OCI-LY3 (cell line): Measurements from ENCODE around the gene RAB25.

ENCODE experiments used
- H2AFZ ChIP-seq: fragments of 200-600, 300-600 bp; shearing (Covaris generic); 2 replicates; pipeline ENCODE4 v1.6.0; 2014; ENCODE audit warnings: antibody characterized with exemption, low read depth, low read length
- H3K27ac ChIP-seq: fragments of 200-600, 300-600 bp; sonication (generic); 2 replicates; pipeline ENCODE4 v1.5.1; 2014; ENCODE audit warnings: mild to moderate bottlenecking, low read length, moderate library complexity, mixed read lengths
- H3K27me3 ChIP-seq: fragments of 200-600, 300-600 bp; sonication (generic); 2 replicates; pipeline ENCODE4 v1.6.1; 2014; ENCODE audit warnings: low read depth, low read length, mixed read lengths
- H3K36me3 ChIP-seq: fragments of 200-600, 300-600 bp; sonication (generic); replicated peaks from 2 replicates; pipeline ENCODE3; 2014; ENCODE audit warnings: low read depth, low read length, mixed read lengths
- H3K4me1 ChIP-seq: fragments of 300-600, 200-600 bp; sonication (generic); 2 replicates; pipeline ENCODE4 v1.6.1; 2014; ENCODE audit warnings: low read length, mixed read lengths
- H3K4me2 ChIP-seq: fragments of 200-600, 300-600 bp; sonication (generic); 2 replicates; pipeline ENCODE4 v1.6.1; 2014; ENCODE audit warnings: low read length, mixed read lengths
- H3K4me3 ChIP-seq: fragments of 300-600, 200-600 bp; sonication (generic); 2 replicates; pipeline ENCODE4 v1.5.1; 2014; ENCODE audit warnings: antibody characterized with exemption, mild to moderate bottlenecking, low read length, moderate library complexity
- H3K79me2 ChIP-seq: fragments of 300-600, 200-600 bp; shearing (Covaris generic); 2 replicates; pipeline ENCODE4 v1.6.1; 2014; ENCODE audit warnings: mild to moderate bottlenecking, low read length, mixed read lengths
- H3K9ac ChIP-seq: fragments of 300-600, 200-600 bp; shearing (Covaris generic); 2 replicates; pipeline ENCODE4 v1.6.0; 2014; ENCODE audit warnings: mild to moderate bottlenecking, low read length, moderate library complexity
- H3K9me3 ChIP-seq: fragments of 200-600, 300-600 bp; shearing (Covaris generic); 2 replicates; pipeline ENCODE4 v1.6.1; 2014; ENCODE audit warnings: low read length, mixed read lengths; ENCODE audit not compliant: insufficient read depth
- H4K20me1 ChIP-seq: fragments of 200-600, 300-600 bp; sonication (generic); 2 replicates; pipeline ENCODE4 v1.6.1; 2016; ENCODE audit warnings: low read length, mixed read lengths; ENCODE audit not compliant: insufficient read depth
- EZH2phosphoT487 ChIP-seq: fragments of 200-600 bp; shearing (Covaris generic); IDR thresholded peaks from 2 replicates; pipeline ENCODE4 v1.6.1; 2018; ENCODE audit warnings: antibody characterized with exemption, mixed run types, low read depth
- TF ChIP-seq, protein P1 (sequence below): fragments of 200-600, 300-600 bp; sonication (generic); IDR thresholded peaks from 2 replicates; pipeline ENCODE4 v1.5.1; 2014; ENCODE audit warnings: antibody characterized with exemption, low read length, low read depth

The RAB25 gene

DNA sequence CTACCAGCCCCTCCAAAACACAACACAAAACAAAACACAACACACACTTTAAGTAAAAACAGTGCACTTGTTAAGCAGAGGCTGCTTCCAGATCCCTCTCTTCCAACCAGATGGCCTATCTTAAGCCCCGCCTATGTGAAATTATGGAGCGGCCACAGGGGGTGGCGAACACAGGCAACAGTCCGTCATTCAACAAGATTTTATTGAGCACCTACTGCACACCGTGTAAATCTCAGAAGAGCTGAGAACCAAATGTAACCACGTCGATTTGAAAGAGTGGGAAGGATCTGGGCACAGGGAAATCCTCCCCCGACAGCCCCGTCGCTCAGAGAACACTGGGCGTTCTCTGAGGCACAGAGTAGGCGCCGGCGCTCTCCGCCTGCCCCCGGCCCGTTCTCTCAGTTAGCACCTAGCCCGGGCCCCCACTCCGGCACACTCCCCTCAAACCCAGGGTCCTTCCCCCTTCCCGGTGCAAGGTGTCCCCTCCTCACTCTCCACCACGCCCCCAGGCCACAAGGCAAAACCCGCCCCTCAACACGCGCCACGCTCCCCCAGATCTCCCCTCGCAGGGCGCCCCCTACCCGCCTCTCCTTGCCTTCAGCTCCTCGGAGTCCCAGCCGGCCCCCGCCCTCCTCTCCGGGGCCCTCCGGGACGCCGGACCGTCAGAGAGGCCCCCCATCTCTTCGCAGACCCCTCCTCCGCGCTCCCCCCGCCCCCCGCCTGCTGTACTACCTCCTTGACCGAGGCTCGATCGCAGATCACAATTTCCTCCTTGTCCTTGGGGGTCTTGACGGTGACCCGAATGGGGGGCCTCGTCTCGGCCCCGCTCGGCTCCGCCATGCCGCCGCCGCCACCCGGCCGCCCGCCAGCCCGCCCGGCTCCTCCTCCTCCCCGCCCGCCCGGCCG, 7.8 kb upstream of the RAB25 start:
- Histone ChIP-seq H3K79me2 (peaks cover 21% of the 10 kb centered on the region), H3K27ac (peak overlapping the region; percentile 43), H3K4me2 (peak overlapping the region; percentile 77), H4K20me1 (no peaks in the 10 kb centered on the region), H3K36me3 (peaks cover 15% of the 10 kb centered on the region), H3K27me3 (no peaks in the 10 kb centered on the region), H3K9ac (peak overlapping the region; percentile 62), H3K4me1 (peaks cover 12% of the 10 kb centered on the region), H3K4me3 (peak overlapping the region; percentile 86), H3K9me3 (no peaks in the 10 kb centered on the region), H2AFZ (peak overlapping the region; percentile 48; the same call in 1 of the 2 replicates)
- TF ChIP-seq, protein P1, sequence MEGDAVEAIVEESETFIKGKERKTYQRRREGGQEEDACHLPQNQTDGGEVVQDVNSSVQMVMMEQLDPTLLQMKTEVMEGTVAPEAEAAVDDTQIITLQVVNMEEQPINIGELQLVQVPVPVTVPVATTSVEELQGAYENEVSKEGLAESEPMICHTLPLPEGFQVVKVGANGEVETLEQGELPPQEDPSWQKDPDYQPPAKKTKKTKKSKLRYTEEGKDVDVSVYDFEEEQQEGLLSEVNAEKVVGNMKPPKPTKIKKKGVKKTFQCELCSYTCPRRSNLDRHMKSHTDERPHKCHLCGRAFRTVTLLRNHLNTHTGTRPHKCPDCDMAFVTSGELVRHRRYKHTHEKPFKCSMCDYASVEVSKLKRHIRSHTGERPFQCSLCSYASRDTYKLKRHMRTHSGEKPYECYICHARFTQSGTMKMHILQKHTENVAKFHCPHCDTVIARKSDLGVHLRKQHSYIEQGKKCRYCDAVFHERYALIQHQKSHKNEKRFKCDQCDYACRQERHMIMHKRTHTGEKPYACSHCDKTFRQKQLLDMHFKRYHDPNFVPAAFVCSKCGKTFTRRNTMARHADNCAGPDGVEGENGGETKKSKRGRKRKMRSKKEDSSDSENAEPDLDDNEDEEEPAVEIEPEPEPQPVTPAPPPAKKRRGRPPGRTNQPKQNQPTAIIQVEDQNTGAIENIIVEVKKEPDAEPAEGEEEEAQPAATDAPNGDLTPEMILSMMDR: peak; percentile 49
- TF ChIP-seq EZH2phosphoT487: no peak

DNA sequence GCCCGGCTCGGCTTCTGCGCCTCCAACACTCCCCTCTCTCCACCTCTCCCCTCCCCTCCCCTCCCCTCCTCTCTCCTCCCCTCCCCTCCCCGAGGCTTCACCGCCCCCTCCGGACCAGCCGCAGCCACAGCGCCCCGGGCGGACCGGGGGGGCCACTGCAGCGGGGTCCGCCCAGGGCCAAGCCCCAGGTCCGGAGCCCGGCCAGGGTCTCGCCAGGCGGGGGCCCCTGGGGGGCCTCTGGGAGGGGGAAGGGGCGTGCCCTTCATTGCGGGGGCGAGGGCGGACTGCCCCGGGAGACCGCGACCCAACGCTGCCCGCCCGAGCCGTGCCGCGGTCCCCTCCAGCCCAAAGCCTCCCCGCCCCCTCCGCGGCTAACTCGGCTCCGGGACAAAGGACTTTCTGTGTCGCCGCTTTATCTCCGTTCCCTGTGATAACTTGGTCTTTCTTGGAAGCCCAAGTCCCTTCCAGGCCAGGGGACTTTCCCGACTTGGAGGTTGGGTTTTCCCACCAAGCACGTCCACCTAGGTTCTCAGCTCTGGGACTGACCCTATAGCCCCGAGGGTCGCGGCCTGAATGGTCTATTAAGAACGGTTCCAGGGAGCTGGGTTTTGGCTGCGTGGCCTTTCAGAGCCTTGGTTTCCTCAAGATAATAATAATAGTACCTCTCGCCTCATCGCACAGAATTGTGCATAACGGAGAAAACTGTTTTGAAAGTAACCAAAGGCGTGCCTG, 7.0 kb upstream of the RAB25 start, which contains the start of gene UBQLN4:
TSS of gene UBQLN4 (minus strand) at position 31 of the 732 bp plus-strand sequence. CDS start 97 bp downstream, outside the sequence.
- Histone ChIP-seq H3K4me3 (peak within 1 kb of the TSS; percentile 86), H3K36me3 (peaks cover 10% of the 10 kb centered on the region), H3K9me3 (no peaks in the 10 kb centered on the region), H2AFZ (peak within 1 kb of the TSS; percentile 48), H3K27ac (peak within 1 kb of the TSS; percentile 91), H3K4me2 (peak within 1 kb of the TSS; percentile 94), H3K27me3 (no peaks in the 10 kb centered on the region), H3K79me2 (peaks cover 21% of the 10 kb centered on the region), H3K4me1 (peaks cover 12% of the 10 kb centered on the region), H4K20me1 (no peaks in the 10 kb centered on the region), H3K9ac (peak within 1 kb of the TSS; percentile 96)
- TF ChIP-seq EZH2phosphoT487: no peak
- TF ChIP-seq, protein P1: peak; percentile 55

DNA sequence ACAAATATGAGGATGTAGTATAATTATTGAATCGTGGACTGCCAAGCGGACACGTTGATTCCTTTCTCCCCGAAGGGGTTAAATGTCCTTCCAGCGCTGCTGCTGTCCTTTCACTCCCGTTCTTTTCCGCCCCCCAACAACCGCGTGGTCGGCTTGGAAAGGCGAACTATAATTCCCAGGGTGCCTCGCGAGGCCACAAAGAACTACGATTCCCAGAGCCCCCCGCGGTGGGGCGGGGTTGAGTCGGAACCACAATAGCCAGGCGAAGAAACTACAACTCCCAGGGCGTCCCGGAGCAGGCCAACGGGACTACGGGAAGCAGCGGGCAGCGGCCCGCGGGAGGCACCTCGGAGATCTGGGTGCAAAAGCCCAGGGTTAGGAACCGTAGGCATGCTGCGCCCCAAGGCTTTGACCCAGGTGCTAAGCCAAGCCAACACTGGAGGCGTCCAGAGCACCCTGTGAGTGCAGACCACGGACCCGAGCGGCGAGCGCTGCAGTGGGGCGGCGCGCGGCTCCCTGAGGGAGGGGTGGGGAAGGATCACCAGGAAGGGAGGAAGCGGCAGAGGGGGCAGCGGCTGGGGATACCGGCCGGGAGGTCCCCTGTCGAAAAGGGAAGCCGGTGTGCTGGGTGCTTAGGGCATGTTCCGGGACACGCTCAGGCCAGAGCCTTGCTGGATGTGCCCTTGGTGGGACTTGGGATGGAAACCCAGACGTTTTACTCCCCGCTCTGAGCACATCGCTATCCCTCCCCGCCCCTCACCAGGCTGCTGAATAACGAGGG, 6.3 kb upstream of the RAB25 start, which contains the start of gene LAMTOR2:
TSS of gene LAMTOR2 (plus strand) at position 283 of the 781 bp plus-strand sequence. CDS start at position 391, 108 bp downstream.
- Histone ChIP-seq H3K9ac (peak within 1 kb of the TSS; percentile 96), H3K4me3 (peak within 1 kb of the TSS; percentile 86), H3K9me3 (no peaks in the 10 kb centered on the region), H4K20me1 (no peaks in the 10 kb centered on the region), H3K4me1 (peaks cover 12% of the 10 kb centered on the region), H3K4me2 (peak within 1 kb of the TSS; percentile 94), H3K79me2 (peaks cover 21% of the 10 kb centered on the region), H3K36me3 (peaks cover 3% of the 10 kb centered on the region), H3K27ac (peak within 1 kb of the TSS; percentile 91), H3K27me3 (no peaks in the 10 kb centered on the region), H2AFZ (peak within 1 kb of the TSS; percentile 89)
- TF ChIP-seq EZH2phosphoT487: no peak
- TF ChIP-seq, protein P1: no peak
